ENCODE data around the gene IPCEF1. TPM values are rescaled to one million over a fixed set of nuclear protein-coding genes. Genes with fewer than 3 reads are reported as not detected.

IPCEF1 gene
- total and polyA plus RNA-seq, 2 of the 8 experiments (the other 6 are each of a cell fraction or from before 2014, with no cell fraction given), result 0.41 to 0.78 TPM

DNA sequence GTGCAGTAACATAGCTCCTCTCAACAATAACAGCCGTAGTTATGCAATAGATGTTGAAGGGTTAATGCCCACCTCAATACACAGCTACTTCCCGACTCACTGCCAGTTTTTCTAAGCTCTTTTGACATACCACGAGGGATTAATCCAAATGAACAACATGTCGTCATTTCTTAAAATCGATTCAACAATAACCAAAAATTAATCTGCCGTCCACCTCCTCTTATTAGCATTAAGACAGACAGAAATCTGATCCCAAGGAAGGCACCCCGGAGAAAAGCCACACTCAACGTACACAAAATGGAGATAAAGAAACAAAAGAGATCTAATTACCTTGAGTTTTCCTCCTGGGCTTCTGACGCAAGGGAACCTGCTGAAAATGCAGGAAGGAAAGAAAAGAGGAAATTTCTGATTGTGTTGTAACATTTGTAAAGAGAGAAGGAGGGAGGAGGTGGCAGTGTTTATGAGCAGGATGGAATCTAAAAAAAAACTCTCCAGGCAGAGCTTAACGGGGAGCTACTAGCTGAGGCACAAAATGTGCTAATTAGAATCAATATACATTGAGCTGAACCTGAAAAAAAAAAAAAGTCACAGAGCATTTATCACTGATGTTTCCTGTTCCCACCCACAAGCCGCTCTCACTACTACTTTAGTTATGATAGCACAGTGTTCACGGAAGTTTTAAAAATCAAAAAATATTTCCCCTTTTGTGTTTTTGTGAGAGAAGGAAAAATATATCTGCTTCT is 109.3 kb downstream of the IPCEF1 start (continued):
- TF ChIP-seq CHD7 (IDR thresholded peaks at IDR 0.05; ENCODE audit: insufficient replicate concordance, low read length), result peak; percentile 30
